Parathyroid adenoma (tissue), 2 donors: ENCODE data around the gene UBR3.

ENCODE experiments used
- H2AFZ ChIP-seq: fragments of 300-600 bp; sonication (generic); one replicate; pipeline ENCODE4 v1.7.0; 2017; ENCODE audit warnings: antibody characterized with exemption, mild to moderate bottlenecking
- H3K27ac ChIP-seq: fragments of 300-600 bp; sonication (generic); one replicate; pipeline ENCODE4 v1.7.0; 2017
- H3K27me3 ChIP-seq: fragments of 300-600 bp; sonication (generic); one replicate; pipeline ENCODE4 v1.7.0; 2017; ENCODE audit warnings: low read length; ENCODE audit not compliant: control insufficient read depth, insufficient read depth
- H3K36me3 ChIP-seq: fragments of 300-600 bp; sonication (generic); one replicate; pipeline ENCODE4 v1.7.0; 2017; ENCODE audit warnings: low read length; ENCODE audit not compliant: control insufficient read depth, insufficient read depth
- H3K4me1 ChIP-seq: fragments of 300-600 bp; sonication (generic); one replicate; pipeline ENCODE4 v1.7.0; 2017; ENCODE audit warnings: control low read depth
- H3K4me2 ChIP-seq: fragments of 300-600 bp; sonication (generic); one replicate; pipeline ENCODE4 v1.7.0; 2017; ENCODE audit warnings: low read length
- H3K4me3 ChIP-seq: fragments of 300-600 bp; sonication (generic); one replicate; pipeline ENCODE4 v1.7.0; 2017; ENCODE audit warnings: low read depth, low read length
- H3K79me2 ChIP-seq: fragments of 300-600 bp; sonication (generic); one replicate; pipeline ENCODE4 v1.7.0; 2017; ENCODE audit warnings: control low read depth
- H3K9ac ChIP-seq: fragments of 300-600 bp; sonication (generic); one replicate; pipeline ENCODE4 v1.7.0; 2017; ENCODE audit warnings: mild to moderate bottlenecking
- H3K9me3 ChIP-seq: fragments of 300-600 bp; sonication (generic); one replicate; pipeline ENCODE4 v1.7.0; 2017; ENCODE audit warnings: low read length; ENCODE audit not compliant: control insufficient read depth
- TF ChIP-seq, protein P1 (sequence below): fragments of 300-600 bp; sonication (generic); IDR thresholded peaks from one replicate; pipeline ENCODE4 v1.7.0; 2017; ENCODE audit warnings: antibody characterized with exemption, mild to moderate bottlenecking
- donor health status: primary hyperparathyroidism.

The UBR3 gene

DNA sequence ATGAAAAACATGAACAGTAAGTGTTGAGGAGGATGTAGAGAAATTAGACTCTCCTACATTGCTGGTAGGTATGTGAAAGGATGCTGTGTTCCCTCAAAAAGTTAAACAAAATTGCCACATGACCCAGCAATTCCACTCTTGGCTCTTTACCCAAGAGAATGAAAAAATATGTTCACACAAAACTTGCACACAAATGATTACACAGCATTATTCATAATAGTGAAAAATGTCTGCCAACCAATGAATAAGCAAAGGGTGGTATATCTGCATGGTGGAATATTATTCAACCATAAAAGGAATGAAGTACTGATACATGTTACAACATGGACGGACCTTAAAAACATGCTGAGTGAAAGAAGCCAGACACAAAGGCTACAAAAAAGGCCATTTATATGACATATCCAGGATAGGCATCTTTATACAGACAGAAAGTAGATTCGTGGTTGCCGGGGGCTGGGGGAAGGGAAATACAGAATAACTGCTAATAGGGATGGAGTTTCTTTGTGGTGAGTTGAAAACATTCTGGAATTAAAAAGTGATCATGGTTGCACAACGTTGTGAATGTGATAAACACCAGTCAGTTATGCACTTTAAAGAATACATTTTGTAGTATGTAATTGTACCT is 265.3 kb downstream of the UBR3 start:
- no peak overlapping the region for H3K27ac ChIP-seq
- no peaks in the 10 kb centered on the region for H3K36me3 ChIP-seq
- TF ChIP-seq, protein P1, sequence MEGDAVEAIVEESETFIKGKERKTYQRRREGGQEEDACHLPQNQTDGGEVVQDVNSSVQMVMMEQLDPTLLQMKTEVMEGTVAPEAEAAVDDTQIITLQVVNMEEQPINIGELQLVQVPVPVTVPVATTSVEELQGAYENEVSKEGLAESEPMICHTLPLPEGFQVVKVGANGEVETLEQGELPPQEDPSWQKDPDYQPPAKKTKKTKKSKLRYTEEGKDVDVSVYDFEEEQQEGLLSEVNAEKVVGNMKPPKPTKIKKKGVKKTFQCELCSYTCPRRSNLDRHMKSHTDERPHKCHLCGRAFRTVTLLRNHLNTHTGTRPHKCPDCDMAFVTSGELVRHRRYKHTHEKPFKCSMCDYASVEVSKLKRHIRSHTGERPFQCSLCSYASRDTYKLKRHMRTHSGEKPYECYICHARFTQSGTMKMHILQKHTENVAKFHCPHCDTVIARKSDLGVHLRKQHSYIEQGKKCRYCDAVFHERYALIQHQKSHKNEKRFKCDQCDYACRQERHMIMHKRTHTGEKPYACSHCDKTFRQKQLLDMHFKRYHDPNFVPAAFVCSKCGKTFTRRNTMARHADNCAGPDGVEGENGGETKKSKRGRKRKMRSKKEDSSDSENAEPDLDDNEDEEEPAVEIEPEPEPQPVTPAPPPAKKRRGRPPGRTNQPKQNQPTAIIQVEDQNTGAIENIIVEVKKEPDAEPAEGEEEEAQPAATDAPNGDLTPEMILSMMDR = no peak
- peaks cover 7% of the 10 kb centered on the region for H3K4me1 ChIP-seq
- no peak overlapping the region for H3K9ac ChIP-seq
- H3K4me3 ChIP-seq = no peak overlapping the region
- H3K9me3 ChIP-seq = no peaks in the 10 kb centered on the region
- H3K27me3 ChIP-seq = no peaks in the 10 kb centered on the region
- H3K4me2 ChIP-seq = no peak overlapping the region
- no peak overlapping the region for H2AFZ ChIP-seq
- H3K79me2 ChIP-seq = no peaks in the 10 kb centered on the region

DNA sequence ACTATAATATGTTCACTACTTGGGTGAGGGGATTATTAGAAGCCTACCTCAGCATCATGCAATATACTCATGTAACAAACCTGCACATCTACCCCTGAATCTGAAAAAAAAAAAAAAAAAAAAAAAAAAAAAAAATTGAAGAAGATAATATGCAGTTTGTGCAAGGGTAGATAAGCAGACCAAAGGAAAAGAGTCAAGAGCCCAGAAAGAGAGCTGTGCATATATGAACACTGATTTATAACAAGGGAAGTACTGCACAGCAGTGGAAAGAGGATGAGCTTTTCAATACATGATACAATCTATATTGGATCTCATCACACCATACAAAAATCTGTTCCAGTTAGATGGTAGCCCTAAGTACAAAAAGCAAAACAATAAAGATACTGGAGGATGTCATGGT is 268.1 kb downstream of the UBR3 start:
- H3K4me3 ChIP-seq = no peak overlapping the region

DNA sequence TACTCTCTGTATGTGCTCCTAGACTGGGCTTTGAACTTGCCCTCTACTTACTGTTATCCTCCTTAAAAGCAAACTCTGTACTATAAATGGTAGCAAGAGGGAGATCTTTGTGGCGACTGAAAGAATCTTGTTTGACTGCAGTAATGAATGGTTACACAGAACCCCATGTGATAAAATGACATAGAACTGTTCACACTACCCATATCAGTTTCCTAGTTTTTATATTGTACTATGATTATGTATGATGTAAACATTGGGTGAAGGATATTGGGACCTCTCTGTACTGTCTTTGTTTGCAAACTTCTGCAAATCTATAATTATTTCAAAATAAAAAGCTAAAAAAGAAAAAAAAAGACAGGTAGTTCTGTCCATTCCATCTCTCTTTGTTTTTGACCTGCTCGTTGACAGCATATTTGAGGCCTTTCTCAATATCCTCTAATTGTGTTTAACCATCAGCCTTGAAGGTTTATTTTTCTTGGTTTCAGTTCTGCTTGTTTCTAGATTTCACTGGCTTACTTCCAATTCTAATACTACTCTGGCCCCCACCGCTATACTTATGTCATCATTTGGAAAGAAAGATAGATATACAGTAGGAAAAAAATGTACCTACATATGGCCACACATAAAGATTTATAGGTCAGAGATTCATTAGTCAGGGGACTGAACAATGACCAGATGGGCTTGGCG is 271.5 kb downstream of the UBR3 start:
- no peak overlapping the region for H2AFZ ChIP-seq
- TF ChIP-seq, protein P1 = no peak
- no peaks in the 10 kb centered on the region for H3K4me1 ChIP-seq
- H3K79me2 ChIP-seq = no peaks in the 10 kb centered on the region
- no peaks in the 10 kb centered on the region for H3K9me3 ChIP-seq
- no peak overlapping the region for H3K4me3 ChIP-seq
- H3K27me3 ChIP-seq = no peaks in the 10 kb centered on the region
- no peak overlapping the region for H3K9ac ChIP-seq
- H3K27ac ChIP-seq = no peak overlapping the region
- H3K36me3 ChIP-seq = no peaks in the 10 kb centered on the region
- H3K4me2 ChIP-seq = no peak overlapping the region

More for the DNA sequence above, 268.1 kb downstream of the UBR3 start:
- no peak overlapping the region for H3K9ac ChIP-seq
- H3K9me3 ChIP-seq = no peaks in the 10 kb centered on the region
- no peaks in the 10 kb centered on the region for H3K27me3 ChIP-seq
- no peaks in the 10 kb centered on the region for H3K36me3 ChIP-seq
- H3K4me1 ChIP-seq = no peaks in the 10 kb centered on the region
- H3K4me2 ChIP-seq = no peak overlapping the region
- TF ChIP-seq, protein P1 = no peak
- no peak overlapping the region for H2AFZ ChIP-seq
- H3K79me2 ChIP-seq = no peaks in the 10 kb centered on the region
- no peak overlapping the region for H3K27ac ChIP-seq

DNA sequence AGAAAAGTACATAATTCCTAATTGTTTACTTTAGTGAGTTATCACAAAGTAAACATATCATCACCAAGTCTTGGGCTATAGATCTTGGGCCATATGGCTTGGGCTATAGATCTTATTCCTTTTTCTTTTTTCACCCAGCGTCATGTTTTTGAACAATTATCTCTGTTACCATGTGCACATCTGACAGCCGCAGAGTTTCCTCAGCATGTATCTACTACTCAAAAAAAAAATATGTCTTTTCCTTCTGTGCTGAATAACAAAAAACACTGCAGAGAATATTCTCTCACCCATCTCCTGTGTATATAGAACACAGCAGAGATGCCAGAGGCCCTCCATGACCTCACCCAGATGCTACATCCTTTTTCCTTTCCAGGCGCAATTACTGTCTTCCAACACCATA is 274.5 kb downstream of the UBR3 start:
- Histone ChIP-seq H3K4me2 (no peak overlapping the region), H3K36me3 (no peaks in the 10 kb centered on the region), H2AFZ (no peak overlapping the region), H3K4me1 (peaks cover 3% of the 10 kb centered on the region), H3K27me3 (no peaks in the 10 kb centered on the region), H3K9ac (no peak overlapping the region), H3K27ac (no peak overlapping the region), H3K79me2 (no peaks in the 10 kb centered on the region), H3K4me3 (no peak overlapping the region), H3K9me3 (no peaks in the 10 kb centered on the region)
- TF ChIP-seq, protein P1 = no peak
